ENCODE data around the gene KASH5. TPM values are rescaled to one million over a fixed set of nuclear protein-coding genes. Genes with fewer than 3 reads are reported as not detected.

KASH5 gene
- total and polyA plus RNA-seq, 2 of the 13 experiments (the other 11 are each of a cell fraction or from before 2014, with no cell fraction given): not detected

DNA sequence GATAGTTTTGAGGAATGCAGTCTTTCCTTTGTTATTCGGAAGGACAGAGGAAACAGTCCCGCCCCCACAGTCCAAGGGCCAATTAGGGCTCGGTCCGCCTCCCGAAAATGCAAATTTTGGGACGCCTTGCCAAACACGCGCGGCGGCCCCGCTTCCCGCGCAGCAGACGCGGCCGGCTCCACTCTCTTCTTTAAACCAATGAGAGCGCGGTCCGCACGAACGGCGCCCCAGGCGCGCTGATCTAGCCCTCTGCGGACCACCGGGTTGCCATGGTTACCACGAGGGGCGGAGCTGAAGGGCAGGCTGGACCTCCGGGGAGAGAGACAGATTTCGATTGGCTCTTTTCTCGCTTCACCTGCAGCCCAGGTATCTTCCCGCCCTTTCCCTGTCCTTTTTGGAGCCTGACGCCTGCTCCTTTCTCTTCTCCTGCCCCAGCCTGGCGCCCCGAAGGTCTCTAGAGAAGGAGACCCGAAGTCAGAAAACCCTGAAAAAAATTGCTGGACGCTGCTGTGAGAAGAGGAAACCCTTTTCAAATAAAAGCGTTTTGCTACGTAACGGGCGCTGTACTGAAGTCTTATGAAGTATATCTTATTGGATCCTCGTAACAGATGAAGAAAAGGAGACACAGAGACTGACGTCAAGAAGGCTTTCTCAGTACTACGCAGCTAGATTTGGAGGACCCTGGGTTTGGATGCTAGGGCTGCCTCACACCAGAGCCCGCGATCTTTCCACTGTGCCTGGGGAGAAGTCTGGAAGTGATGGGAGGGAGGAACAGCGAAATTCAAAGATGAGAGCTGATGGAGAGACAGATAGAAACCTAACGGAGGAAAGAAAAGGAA lies 33.2 kb downstream of the KASH5 start:
- in situ Hi-C loops (cut with HindIII; ENCODE audit: extremely low pct_ligation_motif_present, low pct_unique_long_range_greater_than_20kb): no loop called here
- H3K4me2 ChIP-seq (ENCODE audit: low read depth, low read length): no peak overlapping the region
- 0 out of 2 replicates have a peak, but pooled peaks cover 5% of the 10 kb centered on the region for H3K4me1 ChIP-seq (ENCODE audit: insufficient read depth, low read length)
- peaks cover 16 to 85% of the 10 kb centered on the region in 2 experiments for H3K27me3 ChIP-seq (ENCODE audit: control insufficient read depth in 1 of 2, insufficient read depth in 2 of 2, low read length in 2 of 2)
- FAIRE-seq: no peak
- no peaks in the 10 kb centered on the region for H3K79me2 ChIP-seq (ENCODE audit: insufficient read depth, low read length)
- CTCF ChIA-PET (ENCODE audit: low intra/inter-chr PET ratio, low total read pairs): no interaction called here
- POLR2A ChIA-PET: no interaction called here
- 31% methylated on average over 33 of the region's 48 CpGs for WGBS (ENCODE audit: low lambda C conversion rate)
- no peaks in the 10 kb centered on the region for H3K9me3 ChIP-seq (ENCODE audit: low read length)
- no peak overlapping the region for H3K27ac ChIP-seq (ENCODE audit: extremely low read length, insufficient read depth, low read length)
- DNase-seq (ENCODE audit: low spot score): no peak
- no TSS peak for BruUV-seq (replicated peaks)
- no peaks in the 10 kb centered on the region for H4K20me1 ChIP-seq (ENCODE audit: insufficient read depth, low read length)
- ATAC-seq: peak; percentile 36; the same call in 2 of the 3 replicates
- no peak overlapping the region for H3K9ac ChIP-seq (ENCODE audit: insufficient read depth, low read depth, low read length)
- H3K36me3 ChIP-seq (replicated peaks in 1 of 2; ENCODE audit: control insufficient read depth in 1 of 2, insufficient read depth in 2 of 2, low read length in 2 of 2): no peaks in the 10 kb centered on the region
- H3K4me3 ChIP-seq (replicated peaks in 1 of 3; ENCODE audit: insufficient read depth in 1 of 3, low read depth in 2 of 3, low read length in 3 of 3): no peak overlapping the region
- intact Hi-C loops (cut with micrococcal nuclease; ENCODE audit: unreplicated experiment): no loop called here
- no peak overlapping the region for H2AFZ ChIP-seq (ENCODE audit: low read length)
- TF ChIP-seq HNRNPLL (IDR thresholded peaks at IDR 0.05; ENCODE audit: low read depth, low read length, poor library complexity, severe bottlenecking): peak; percentile 42
- 0 out of 2 replicates have a peak, but pooled peaks have one; percentile 20 for TF ChIP-seq RFX3 (CRISPR knock-in tag; IDR thresholded peaks at IDR 0.05)
- TF ChIP-seq SSRP1 (CRISPR knock-in tag; IDR thresholded peaks at IDR 0.05): no peak
- TF ChIP-seq, protein P1, sequence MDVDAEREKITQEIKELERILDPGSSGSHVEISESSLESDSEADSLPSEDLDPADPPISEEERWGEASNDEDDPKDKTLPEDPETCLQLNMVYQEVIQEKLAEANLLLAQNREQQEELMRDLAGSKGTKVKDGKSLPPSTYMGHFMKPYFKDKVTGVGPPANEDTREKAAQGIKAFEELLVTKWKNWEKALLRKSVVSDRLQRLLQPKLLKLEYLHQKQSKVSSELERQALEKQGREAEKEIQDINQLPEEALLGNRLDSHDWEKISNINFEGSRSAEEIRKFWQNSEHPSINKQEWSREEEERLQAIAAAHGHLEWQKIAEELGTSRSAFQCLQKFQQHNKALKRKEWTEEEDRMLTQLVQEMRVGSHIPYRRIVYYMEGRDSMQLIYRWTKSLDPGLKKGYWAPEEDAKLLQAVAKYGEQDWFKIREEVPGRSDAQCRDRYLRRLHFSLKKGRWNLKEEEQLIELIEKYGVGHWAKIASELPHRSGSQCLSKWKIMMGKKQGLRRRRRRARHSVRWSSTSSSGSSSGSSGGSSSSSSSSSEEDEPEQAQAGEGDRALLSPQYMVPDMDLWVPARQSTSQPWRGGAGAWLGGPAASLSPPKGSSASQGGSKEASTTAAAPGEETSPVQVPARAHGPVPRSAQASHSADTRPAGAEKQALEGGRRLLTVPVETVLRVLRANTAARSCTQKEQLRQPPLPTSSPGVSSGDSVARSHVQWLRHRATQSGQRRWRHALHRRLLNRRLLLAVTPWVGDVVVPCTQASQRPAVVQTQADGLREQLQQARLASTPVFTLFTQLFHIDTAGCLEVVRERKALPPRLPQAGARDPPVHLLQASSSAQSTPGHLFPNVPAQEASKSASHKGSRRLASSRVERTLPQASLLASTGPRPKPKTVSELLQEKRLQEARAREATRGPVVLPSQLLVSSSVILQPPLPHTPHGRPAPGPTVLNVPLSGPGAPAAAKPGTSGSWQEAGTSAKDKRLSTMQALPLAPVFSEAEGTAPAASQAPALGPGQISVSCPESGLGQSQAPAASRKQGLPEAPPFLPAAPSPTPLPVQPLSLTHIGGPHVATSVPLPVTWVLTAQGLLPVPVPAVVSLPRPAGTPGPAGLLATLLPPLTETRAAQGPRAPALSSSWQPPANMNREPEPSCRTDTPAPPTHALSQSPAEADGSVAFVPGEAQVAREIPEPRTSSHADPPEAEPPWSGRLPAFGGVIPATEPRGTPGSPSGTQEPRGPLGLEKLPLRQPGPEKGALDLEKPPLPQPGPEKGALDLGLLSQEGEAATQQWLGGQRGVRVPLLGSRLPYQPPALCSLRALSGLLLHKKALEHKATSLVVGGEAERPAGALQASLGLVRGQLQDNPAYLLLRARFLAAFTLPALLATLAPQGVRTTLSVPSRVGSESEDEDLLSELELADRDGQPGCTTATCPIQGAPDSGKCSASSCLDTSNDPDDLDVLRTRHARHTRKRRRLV (CRISPR knock-in tag; IDR thresholded peaks at IDR 0.05): peak; percentile 88
- TF ChIP-seq, protein P2, sequence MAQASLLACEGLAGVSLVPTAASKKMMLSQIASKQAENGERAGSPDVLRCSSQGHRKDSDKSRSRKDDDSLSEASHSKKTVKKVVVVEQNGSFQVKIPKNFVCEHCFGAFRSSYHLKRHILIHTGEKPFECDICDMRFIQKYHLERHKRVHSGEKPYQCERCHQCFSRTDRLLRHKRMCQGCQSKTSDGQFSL (CRISPR knock-in tag; IDR thresholded peaks at IDR 0.05): no peak
- TF ChIP-seq, protein P3, sequence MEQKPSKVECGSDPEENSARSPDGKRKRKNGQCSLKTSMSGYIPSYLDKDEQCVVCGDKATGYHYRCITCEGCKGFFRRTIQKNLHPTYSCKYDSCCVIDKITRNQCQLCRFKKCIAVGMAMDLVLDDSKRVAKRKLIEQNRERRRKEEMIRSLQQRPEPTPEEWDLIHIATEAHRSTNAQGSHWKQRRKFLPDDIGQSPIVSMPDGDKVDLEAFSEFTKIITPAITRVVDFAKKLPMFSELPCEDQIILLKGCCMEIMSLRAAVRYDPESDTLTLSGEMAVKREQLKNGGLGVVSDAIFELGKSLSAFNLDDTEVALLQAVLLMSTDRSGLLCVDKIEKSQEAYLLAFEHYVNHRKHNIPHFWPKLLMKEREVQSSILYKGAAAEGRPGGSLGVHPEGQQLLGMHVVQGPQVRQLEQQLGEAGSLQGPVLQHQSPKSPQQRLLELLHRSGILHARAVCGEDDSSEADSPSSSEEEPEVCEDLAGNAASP (CRISPR knock-in tag; IDR thresholded peaks at IDR 0.05; ENCODE audit: borderline replicate concordance): no peak
- no peak for TF ChIP-seq ZNF605 (CRISPR knock-in tag; IDR thresholded peaks at IDR 0.05)
- no peak for TF ChIP-seq ZNF572 (CRISPR knock-in tag; IDR thresholded peaks at IDR 0.05)
- no peak for TF ChIP-seq ZNF207 (IDR thresholded peaks at IDR 0.05; ENCODE audit: borderline replicate concordance)
- peak; percentile 52 for TF ChIP-seq RFX1 (IDR thresholded peaks at IDR 0.05)
- TF ChIP-seq, protein P4, sequence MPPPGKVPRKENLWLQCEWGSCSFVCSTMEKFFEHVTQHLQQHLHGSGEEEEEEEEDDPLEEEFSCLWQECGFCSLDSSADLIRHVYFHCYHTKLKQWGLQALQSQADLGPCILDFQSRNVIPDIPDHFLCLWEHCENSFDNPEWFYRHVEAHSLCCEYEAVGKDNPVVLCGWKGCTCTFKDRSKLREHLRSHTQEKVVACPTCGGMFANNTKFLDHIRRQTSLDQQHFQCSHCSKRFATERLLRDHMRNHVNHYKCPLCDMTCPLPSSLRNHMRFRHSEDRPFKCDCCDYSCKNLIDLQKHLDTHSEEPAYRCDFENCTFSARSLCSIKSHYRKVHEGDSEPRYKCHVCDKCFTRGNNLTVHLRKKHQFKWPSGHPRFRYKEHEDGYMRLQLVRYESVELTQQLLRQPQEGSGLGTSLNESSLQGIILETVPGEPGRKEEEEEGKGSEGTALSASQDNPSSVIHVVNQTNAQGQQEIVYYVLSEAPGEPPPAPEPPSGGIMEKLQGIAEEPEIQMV (CRISPR knock-in tag; IDR thresholded peaks at IDR 0.05; ENCODE audit: low read depth): no peak
- TF ChIP-seq ATF1 (CRISPR knock-in tag; IDR thresholded peaks at IDR 0.05): no peak

Data from HepG2 (cell line).